ENCODE data around the gene SLC39A8.

DNA sequence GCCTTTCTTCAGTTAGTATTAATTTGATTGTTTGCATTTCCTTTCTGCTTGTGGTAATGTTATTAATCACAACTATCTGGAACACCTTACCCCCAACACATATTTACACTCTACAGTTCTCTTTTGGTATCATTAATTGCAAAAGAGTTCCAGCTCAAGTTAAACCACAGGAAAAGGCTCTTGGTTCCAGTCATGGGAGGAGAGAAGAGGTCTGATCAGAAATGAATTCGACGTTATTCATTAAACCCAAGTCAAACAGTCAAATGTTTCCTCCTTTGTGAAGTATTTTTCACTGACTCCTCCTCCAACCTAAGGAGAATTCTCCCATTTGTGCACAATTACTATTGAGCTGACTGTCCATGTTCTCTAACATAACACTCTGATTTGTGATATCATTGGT is 91.4 kb downstream of the SLC39A8 start:
- TF ChIP-seq, protein P1, sequence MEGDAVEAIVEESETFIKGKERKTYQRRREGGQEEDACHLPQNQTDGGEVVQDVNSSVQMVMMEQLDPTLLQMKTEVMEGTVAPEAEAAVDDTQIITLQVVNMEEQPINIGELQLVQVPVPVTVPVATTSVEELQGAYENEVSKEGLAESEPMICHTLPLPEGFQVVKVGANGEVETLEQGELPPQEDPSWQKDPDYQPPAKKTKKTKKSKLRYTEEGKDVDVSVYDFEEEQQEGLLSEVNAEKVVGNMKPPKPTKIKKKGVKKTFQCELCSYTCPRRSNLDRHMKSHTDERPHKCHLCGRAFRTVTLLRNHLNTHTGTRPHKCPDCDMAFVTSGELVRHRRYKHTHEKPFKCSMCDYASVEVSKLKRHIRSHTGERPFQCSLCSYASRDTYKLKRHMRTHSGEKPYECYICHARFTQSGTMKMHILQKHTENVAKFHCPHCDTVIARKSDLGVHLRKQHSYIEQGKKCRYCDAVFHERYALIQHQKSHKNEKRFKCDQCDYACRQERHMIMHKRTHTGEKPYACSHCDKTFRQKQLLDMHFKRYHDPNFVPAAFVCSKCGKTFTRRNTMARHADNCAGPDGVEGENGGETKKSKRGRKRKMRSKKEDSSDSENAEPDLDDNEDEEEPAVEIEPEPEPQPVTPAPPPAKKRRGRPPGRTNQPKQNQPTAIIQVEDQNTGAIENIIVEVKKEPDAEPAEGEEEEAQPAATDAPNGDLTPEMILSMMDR (IDR thresholded peaks at IDR 0.05; ENCODE audit: low read depth, low read length), result no peak
- no peak for TF ChIP-seq EZH2phosphoT487 (IDR thresholded peaks at IDR 0.05; ENCODE audit: low read depth)

Data from OCI-LY3 (cell line).